Right lobe of liver (tissue), 6 donors: ENCODE measurements around the gene GOSR2. TPM values are rescaled to one million over a fixed set of nuclear protein-coding genes. Genes with fewer than 3 reads are reported as not detected.

Experiments
- ATAC-seq, 4 donors: fragments of 200-7000 bp; cut with Tn5 transposase; one replicate each; pipeline ENCODE4 v1.9.1; 2020; ENCODE audit warnings: mild to moderate bottlenecking in 4 of 4, moderate library complexity in 4 of 4
- DNase-seq, 3 donors: peaks; one replicate each; pipeline ENCODE4 v3.0.0-alpha.2; 2020
- H3K27ac ChIP-seq, 3 donors: fragments of 200-600 bp; one replicate each; pipeline ENCODE4 v1.8.0; 2022
- H3K27me3 ChIP-seq, 2 donors: fragments of 200-600 bp; one replicate each; pipeline ENCODE4 v1.8.0; 2022
- H3K36me3 ChIP-seq, 4 donors: fragments of 200-600 bp; sonication (generic) in 1 of 4; one replicate each; pipeline versions ENCODE4 v1.5.1 to v1.8.0; 2017 to 2022; ENCODE audit warnings: control low read depth in 1 of 4
- H3K4me1 ChIP-seq, 4 donors: fragments of 200-600 bp; sonication (generic) in 1 of 4; one replicate each; pipeline versions ENCODE4 v1.5.1 to v1.8.0; 2017 to 2022; ENCODE audit warnings: control low read depth in 1 of 4
- H3K4me3 ChIP-seq, 3 donors: fragments of 200-600 bp; one replicate each; pipeline ENCODE4 v1.8.0; 2022
- H3K9me3 ChIP-seq, 4 donors: fragments of 200-600 bp; sonication (generic) in 1 of 4; one replicate each; pipeline versions ENCODE4 v1.5.1 to v1.8.0; 2017 to 2022; ENCODE audit warnings: control low read depth in 1 of 4
- POLR2A ChIP-seq: fragments of 450-650 bp; IDR thresholded peaks from one replicate; pipeline ENCODE4 v1.6.1; 2017; ENCODE audit warnings: antibody characterized with exemption, mild to moderate bottlenecking
- WGBS: methylation state at CpG from one replicate; pipeline ENCODE4 v1.1.6; 2018; ENCODE audit warnings: low coverage, low lambda C conversion rate; ENCODE audit not compliant: insufficient coverage; ENCODE audit errors: missing lambda C conversion rate; 5-methylcytosine and 5-hydroxymethylcytosine counted together
- intact Hi-C, 2 donors: fragments of 100-400 bp; cut with DNase I; formaldehyde crosslinking; loops; one replicate each; pipeline versions ENCODE4 v1.11.2 to v1.14.1; 2022
- total RNA-seq, 6 experiments: library from RNA; depleted of rRNA in 2 of 6; stranded (reverse); fragments of >200 nt in 2 of 6; fragmentation: NEBNext Ultra II Directional in 3 of 6; extraction: Animal tissue kit (Norgen Biotek cat#: 25700) in 3 of 6; gene quantifications; one replicate each; pipeline versions ENCODE4 v1.1.0 to v1.2.4, GENCODE V29; 2016 to 2023
- TF ChIP-seq, protein P1 (sequence below), 4 donors: fragments of 200-600 bp in 3 of 4; fragments of 450-650 bp in 1 of 4; IDR thresholded peaks; one replicate each; pipeline versions ENCODE4 v1.5.1 to v1.8.0; 2016 to 2022; ENCODE audit warnings: antibody characterized with exemption in 4 of 4, mild to moderate bottlenecking in 2 of 4
- donor health status: DM: no; HTN: yes; CAD: no.
- donor health status: DM: no; HTN: no; CAD: no.
- donor health status: DM: no; HTN: no; CAD: no.
- donor health status: DM: no; HTN: yes; CAD: no.
- donor health status: DM: no; HTN: yes; CAD: no.

GOSR2 gene
- total RNA-seq, 6 experiments from 2014 or later, result 22.9 to 44.1 (median 33.3) TPM

DNA sequence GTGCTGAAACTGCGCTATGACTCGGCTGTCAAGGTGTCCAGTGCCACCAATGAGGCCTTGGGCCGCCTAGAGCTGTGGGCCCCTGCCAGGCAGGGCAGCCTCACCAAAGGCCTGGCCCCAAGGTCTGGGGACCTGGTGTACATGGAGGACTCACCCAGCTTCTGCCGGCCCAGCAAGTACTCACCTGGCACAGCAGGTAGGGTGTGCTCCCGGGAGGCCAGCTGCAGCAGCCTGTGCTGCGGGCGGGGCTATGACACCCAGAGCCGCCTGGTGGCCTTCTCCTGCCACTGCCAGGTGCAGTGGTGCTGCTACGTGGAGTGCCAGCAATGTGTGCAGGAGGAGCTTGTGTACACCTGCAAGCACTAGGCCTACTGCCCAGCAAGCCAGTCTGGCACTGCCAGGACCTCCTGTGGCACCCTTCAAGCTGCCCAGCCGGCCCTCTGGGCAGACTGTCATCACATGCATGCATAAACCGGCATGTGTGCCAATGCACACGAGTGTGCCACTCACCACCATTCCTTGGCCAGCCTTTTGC is 46.5 kb upstream of the GOSR2 start:
- H3K9me3 ChIP-seq, result no peaks in the 10 kb centered on the region
- no peaks in the 10 kb centered on the region for H3K27me3 ChIP-seq
- ATAC-seq (peak; percentile 89 to 94 (median 92)), DNase-seq (peak; percentile 68 to 84 (median 77))
- no peaks in the 10 kb centered on the region for H3K4me1 ChIP-seq
- TF ChIP-seq POLR2A, result no peak
- TF ChIP-seq, protein P1, sequence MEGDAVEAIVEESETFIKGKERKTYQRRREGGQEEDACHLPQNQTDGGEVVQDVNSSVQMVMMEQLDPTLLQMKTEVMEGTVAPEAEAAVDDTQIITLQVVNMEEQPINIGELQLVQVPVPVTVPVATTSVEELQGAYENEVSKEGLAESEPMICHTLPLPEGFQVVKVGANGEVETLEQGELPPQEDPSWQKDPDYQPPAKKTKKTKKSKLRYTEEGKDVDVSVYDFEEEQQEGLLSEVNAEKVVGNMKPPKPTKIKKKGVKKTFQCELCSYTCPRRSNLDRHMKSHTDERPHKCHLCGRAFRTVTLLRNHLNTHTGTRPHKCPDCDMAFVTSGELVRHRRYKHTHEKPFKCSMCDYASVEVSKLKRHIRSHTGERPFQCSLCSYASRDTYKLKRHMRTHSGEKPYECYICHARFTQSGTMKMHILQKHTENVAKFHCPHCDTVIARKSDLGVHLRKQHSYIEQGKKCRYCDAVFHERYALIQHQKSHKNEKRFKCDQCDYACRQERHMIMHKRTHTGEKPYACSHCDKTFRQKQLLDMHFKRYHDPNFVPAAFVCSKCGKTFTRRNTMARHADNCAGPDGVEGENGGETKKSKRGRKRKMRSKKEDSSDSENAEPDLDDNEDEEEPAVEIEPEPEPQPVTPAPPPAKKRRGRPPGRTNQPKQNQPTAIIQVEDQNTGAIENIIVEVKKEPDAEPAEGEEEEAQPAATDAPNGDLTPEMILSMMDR (IDR thresholded peaks at IDR 0.05), result peak; percentile 59 to 73 (median 64)
- H3K36me3 ChIP-seq, result no peaks in the 10 kb centered on the region
- no CpG with 5 or more reads among the region's 12 CpGs for WGBS
- intact Hi-C loops, result no loop called here
- H3K4me3 ChIP-seq, result no peak overlapping the region
- H3K27ac ChIP-seq, result no peak overlapping the region

DNA sequence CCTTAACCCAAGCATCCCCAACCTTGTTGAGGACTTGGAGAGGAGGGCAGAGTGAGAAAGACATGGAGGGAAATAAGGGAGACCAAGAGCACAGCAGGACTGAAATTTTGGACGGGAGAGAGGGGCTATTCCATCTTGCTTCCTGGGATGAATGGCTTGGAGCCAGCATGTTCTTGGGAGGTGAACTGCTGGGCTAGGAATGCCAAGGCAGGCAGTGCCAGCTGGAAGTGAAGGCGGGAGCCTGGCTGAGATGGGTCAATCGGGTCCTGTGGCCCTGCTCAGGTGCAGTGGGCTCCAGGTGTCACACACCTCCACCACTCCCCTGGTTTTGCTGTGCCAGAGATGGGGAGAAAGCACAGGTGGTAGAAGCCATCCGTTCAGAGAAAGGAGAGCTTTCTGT is 46.0 kb upstream of the GOSR2 start:
- no peak for ATAC-seq
- Histone ChIP-seq H3K27me3 (no peaks in the 10 kb centered on the region), H3K4me1 (no peaks in the 10 kb centered on the region), H3K36me3 (no peaks in the 10 kb centered on the region), H3K27ac (no peak overlapping the region), H3K4me3 (no peak overlapping the region), H3K9me3 (no peaks in the 10 kb centered on the region)
- intact Hi-C loops, result no loop called here
- TF ChIP-seq POLR2A, result no peak
- TF ChIP-seq, protein P1 (IDR thresholded peaks at IDR 0.05), result no peak
- 64% methylated on average over 2 of the region's 4 CpGs for WGBS
- DNase-seq, result no peak

DNA sequence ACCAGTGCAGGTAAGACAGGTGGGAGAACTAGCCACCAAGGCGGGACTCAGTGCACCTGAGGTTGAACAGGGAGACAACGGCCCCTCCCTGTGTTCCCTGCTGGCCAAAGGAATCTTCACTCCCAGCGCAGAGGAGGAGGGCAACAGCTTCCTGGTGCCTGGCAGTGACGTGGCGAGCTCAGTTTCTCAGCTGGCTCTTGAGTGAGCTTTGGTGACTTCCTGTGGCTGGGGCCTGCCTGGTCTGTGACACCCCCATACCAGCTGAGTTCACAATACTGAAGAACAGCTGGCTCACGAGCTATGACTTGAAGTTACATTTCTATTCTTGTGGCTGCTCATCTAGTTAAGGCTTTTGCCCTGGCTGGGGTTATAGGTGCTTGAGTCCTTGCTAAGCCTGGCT is 45.5 kb upstream of the GOSR2 start:
- intact Hi-C loops, result no loop called here
- H3K27me3 ChIP-seq, result no peaks in the 10 kb centered on the region
- H3K4me1 ChIP-seq, result no peaks in the 10 kb centered on the region
- no peak for TF ChIP-seq POLR2A
- TF ChIP-seq, protein P1 (IDR thresholded peaks at IDR 0.05), result no peak
- H3K9me3 ChIP-seq, result no peaks in the 10 kb centered on the region
- DNase-seq (no peak), ATAC-seq (peak in 1 of 4 donors; percentile 9)
- 100% methylated on average over 1 of the region's 6 CpGs for WGBS
- no peak overlapping the region for H3K27ac ChIP-seq
- no peak overlapping the region for H3K4me3 ChIP-seq
- H3K36me3 ChIP-seq, result no peaks in the 10 kb centered on the region

DNA sequence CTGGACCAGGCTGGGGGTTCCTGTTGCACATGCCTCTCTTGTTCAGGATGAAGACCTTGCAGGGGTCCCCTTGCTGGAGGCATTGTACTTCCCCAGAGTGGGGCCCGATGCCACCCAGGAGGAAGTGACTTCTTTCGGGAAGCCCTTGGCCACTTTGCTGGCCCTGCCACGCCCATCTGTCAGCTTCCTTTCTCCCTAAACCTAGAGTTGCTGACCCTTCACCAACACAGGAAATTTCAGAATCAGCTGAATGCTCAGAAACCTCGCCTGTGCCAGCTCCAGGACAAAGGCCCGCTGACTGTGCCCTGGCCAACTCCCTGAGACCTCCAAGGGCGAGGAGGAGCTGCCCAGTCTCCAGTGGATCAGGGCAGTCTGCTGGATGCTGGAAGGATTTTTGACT is 44.9 kb upstream of the GOSR2 start:
- TF ChIP-seq, protein P1 (IDR thresholded peaks at IDR 0.05), result no peak
- no peak for TF ChIP-seq POLR2A
- no peak overlapping the region for H3K4me3 ChIP-seq
- 65% methylated on average over 2 of the region's 6 CpGs for WGBS
- intact Hi-C loops, result no loop called here
- DNase-seq (peak in 2 of 3 donors; percentile 40 to 63), ATAC-seq (peak; percentile 19 to 49 (median 39))
- H3K27ac ChIP-seq, result no peak overlapping the region
- no peaks in the 10 kb centered on the region for H3K4me1 ChIP-seq
- H3K36me3 ChIP-seq, result no peaks in the 10 kb centered on the region
- no peaks in the 10 kb centered on the region for H3K27me3 ChIP-seq
- no peaks in the 10 kb centered on the region for H3K9me3 ChIP-seq

DNA sequence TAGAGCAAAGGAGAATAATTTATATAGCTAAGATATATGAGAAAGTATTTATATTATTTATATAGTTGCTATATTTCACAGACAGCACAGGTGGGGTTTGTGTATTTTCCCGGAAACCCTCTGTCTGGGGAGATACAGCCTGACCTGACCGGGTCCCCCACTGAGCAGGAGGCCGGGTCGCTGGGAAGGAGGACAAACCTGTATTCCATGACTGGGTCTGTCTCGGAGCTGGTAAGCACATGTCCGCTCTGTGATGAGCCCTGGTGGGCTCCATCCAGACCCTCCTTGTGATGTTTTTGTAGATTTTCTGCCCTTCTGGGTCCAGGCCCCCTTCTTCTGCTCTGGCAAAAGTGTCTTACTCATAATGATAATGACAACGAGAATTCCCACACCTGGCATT is 43.9 kb upstream of the GOSR2 start:
- TF ChIP-seq, protein P1 (IDR thresholded peaks at IDR 0.05), result no peak
- no peak for TF ChIP-seq POLR2A
- intact Hi-C loops, result no loop called here
- DNase-seq (no peak), ATAC-seq (no peak)
- H3K9me3 ChIP-seq, result no peaks in the 10 kb centered on the region
- no peak overlapping the region for H3K4me3 ChIP-seq
- no peak overlapping the region for H3K27ac ChIP-seq
- WGBS, result 83% methylated on average over 6 of the region's 7 CpGs
- no peaks in the 10 kb centered on the region for H3K4me1 ChIP-seq
- H3K27me3 ChIP-seq, result no peaks in the 10 kb centered on the region
- H3K36me3 ChIP-seq, result no peaks in the 10 kb centered on the region
